Thoracic aorta (tissue), 2 donors: ENCODE measurements around the gene CPM. TPM values are rescaled to one million over a fixed set of nuclear protein-coding genes. Genes with fewer than 3 reads are reported as not detected.
A peak's percentile ranks its signal among the peaks of the same experiment; 100 is the strongest.

ENCODE experiments used
- ATAC-seq: fragments of 150-250 bp; one replicate; pipeline ENCODE4 v1.8.0; 2017; ENCODE audit warnings: low read depth; ENCODE audit not compliant: insufficient number of reproducible peaks, low FRiP score
- DNase-seq: peaks from one replicate; pipeline ENCODE4 v3.0.0-alpha.2; 2020; ENCODE audit warnings: low spot score
- H3K27ac ChIP-seq, 2 donors: fragments of 200-600 bp; sonication (generic); 1 replicate in 1 of 2; 2 replicates in 1 of 2; pipeline ENCODE4 v1.5.1; 2016; ENCODE audit warnings: mild to moderate bottlenecking in 2 of 2, moderate library complexity in 2 of 2
- H3K27me3 ChIP-seq: fragments of 200-600 bp; sonication (generic); replicated peaks from 2 replicates; pipeline ENCODE4 v1.6.0; 2016; ENCODE audit warnings: mild to moderate bottlenecking; ENCODE audit not compliant: insufficient read depth
- H3K36me3 ChIP-seq: fragments of 200-600 bp; sonication (generic); one replicate; pipeline ENCODE4 v1.5.1; 2016
- H3K4me1 ChIP-seq, 2 donors: fragments of 200-600 bp; sonication (generic); 1 replicate in 1 of 2; 2 replicates in 1 of 2; pipeline versions ENCODE4 v1.5.1 to v1.6.0; 2016; ENCODE audit warnings: low read depth in 2 of 2, mild to moderate bottlenecking in 1 of 2; ENCODE audit not compliant: control insufficient read depth in 1 of 2
- H3K4me3 ChIP-seq: fragments of 200-600 bp; sonication (generic); 2 replicates; pipeline ENCODE4 v1.5.1; 2016; ENCODE audit warnings: mild to moderate bottlenecking
- H3K9me3 ChIP-seq: fragments of 200-600 bp; sonication (generic); 2 replicates; pipeline ENCODE4 v1.5.1; 2016
- total RNA-seq, 2 donors: library from RNA; depleted of rRNA; stranded (reverse); fragments of >200 nt; gene quantifications; one replicate each; pipeline versions ENCODE4 v1.1.0 to v1.2.3, GENCODE V29; 2016
- TF ChIP-seq, protein P1 (sequence below): fragments of 200-600 bp; sonication (generic); IDR thresholded peaks from one replicate; pipeline ENCODE4 v1.5.1; 2019; ENCODE audit warnings: antibody characterized with exemption

CPM gene
- total RNA-seq, result 10 to 100 TPM; 22.1 to 62.3 TPM

GRCh38 chr12:68932961-68933893 is at the start of gene CPM:
Gene CPM (minus strand): TSS chr12:68933171. CDS start chr12:68932837, 334 bp downstream.
- Histone ChIP-seq H3K36me3 (no peaks in the 10 kb centered on the region), H3K27me3 (no peaks in the 10 kb centered on the region), H3K4me3 (peak within 1 kb of the TSS; percentile 73), H3K4me1 (peaks cover 0 to 15% of the 10 kb centered on the region in 2 donors), H3K9me3 (no peaks in the 10 kb centered on the region), H3K27ac (peak within 1 kb of the TSS in 1 of 2 donors; percentile 20)
- ATAC-seq, result no peak
- no peak for DNase-seq
- TF ChIP-seq, protein P1, sequence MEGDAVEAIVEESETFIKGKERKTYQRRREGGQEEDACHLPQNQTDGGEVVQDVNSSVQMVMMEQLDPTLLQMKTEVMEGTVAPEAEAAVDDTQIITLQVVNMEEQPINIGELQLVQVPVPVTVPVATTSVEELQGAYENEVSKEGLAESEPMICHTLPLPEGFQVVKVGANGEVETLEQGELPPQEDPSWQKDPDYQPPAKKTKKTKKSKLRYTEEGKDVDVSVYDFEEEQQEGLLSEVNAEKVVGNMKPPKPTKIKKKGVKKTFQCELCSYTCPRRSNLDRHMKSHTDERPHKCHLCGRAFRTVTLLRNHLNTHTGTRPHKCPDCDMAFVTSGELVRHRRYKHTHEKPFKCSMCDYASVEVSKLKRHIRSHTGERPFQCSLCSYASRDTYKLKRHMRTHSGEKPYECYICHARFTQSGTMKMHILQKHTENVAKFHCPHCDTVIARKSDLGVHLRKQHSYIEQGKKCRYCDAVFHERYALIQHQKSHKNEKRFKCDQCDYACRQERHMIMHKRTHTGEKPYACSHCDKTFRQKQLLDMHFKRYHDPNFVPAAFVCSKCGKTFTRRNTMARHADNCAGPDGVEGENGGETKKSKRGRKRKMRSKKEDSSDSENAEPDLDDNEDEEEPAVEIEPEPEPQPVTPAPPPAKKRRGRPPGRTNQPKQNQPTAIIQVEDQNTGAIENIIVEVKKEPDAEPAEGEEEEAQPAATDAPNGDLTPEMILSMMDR, result no peak

GRCh38 chr12:68981516-68981915 is 48.5 kb upstream of the CPM start:
- H3K36me3 ChIP-seq, result no peaks in the 10 kb centered on the region

GRCh38 chr12:68980476-68981212 is 47.7 kb upstream of the CPM start:
- H3K4me3 ChIP-seq, result no peak overlapping the region
- TF ChIP-seq, protein P1, result no peak
- ATAC-seq (no peak), DNase-seq (no peak)
- no peak overlapping the region for H3K27ac ChIP-seq
- no peaks in the 10 kb centered on the region for H3K9me3 ChIP-seq
- no peaks in the 10 kb centered on the region for H3K27me3 ChIP-seq
- H3K36me3 ChIP-seq, result no peaks in the 10 kb centered on the region
- H3K4me1 ChIP-seq, result no peaks in the 10 kb centered on the region

More at GRCh38 chr12:68981516-68981915, 48.5 kb upstream of the CPM start:
- Histone ChIP-seq H3K4me3 (no peak overlapping the region), H3K9me3 (no peaks in the 10 kb centered on the region), H3K27me3 (no peaks in the 10 kb centered on the region), H3K27ac (no peak overlapping the region), H3K4me1 (no peaks in the 10 kb centered on the region)
- no peak for ATAC-seq
- no peak for DNase-seq
- TF ChIP-seq, protein P1, result no peak

DNA sequence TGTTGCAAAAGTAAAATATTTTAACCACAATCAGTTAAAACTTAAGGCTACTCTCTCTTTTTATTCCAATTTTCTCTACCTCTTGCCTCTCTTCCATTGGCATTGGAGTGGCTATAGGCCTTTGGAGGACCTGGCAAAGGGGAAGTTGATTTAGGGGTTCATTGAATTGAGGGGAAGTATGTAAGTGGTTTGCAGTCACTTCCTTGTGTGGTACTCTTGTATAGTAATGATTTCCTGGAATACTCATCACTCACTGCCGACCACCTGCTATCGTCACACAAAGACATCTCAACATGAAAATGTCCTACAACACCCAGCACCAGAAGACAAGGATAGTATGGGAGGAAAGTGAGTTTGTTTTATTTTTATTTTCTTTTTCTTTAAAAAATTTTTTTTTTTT is 45.7 kb upstream of the CPM start:
- ATAC-seq, result no peak

More for the DNA sequence above, 45.7 kb upstream of the CPM start:
- H3K27ac ChIP-seq, result no peak overlapping the region
- TF ChIP-seq, protein P1, result no peak
- no peak overlapping the region for H3K4me3 ChIP-seq
- no peaks in the 10 kb centered on the region for H3K4me1 ChIP-seq
- H3K9me3 ChIP-seq, result no peaks in the 10 kb centered on the region
- H3K27me3 ChIP-seq, result no peaks in the 10 kb centered on the region
- no peaks in the 10 kb centered on the region for H3K36me3 ChIP-seq
- DNase-seq, result no peak
